HG03575 (cell line): ENCODE results near the gene SORBS2.

Experiments used
- ATAC-seq: cut with Tn5 transposase; IDR thresholded peaks from one replicate; pipeline ENCODE4 v1.9.1; 2021; ENCODE audit not compliant: unreplicated experiment, insufficient number of reproducible peaks, low FRiP score; ENCODE audit errors: extremely low read depth

The SORBS2 gene

DNA sequence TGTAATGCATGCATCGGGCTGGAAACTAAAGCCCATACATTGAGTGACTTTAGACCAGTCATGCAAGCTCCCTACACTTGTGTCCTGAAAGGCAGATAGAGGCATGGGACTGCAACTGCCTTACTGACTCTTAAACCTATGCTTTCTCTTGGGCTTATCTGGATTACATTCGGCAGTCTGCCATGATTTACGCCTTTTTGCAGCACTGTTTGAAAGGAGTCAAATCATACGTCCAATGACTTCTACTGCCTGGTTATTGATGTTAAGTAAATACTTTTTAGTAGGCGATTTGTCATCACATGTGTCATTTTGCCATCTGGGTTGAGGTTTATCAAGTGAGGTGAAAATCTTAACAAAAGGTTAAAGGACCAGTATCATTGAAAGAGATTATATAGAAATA, 31.5 kb downstream of the SORBS2 start:
- no peak for ATAC-seq

DNA sequence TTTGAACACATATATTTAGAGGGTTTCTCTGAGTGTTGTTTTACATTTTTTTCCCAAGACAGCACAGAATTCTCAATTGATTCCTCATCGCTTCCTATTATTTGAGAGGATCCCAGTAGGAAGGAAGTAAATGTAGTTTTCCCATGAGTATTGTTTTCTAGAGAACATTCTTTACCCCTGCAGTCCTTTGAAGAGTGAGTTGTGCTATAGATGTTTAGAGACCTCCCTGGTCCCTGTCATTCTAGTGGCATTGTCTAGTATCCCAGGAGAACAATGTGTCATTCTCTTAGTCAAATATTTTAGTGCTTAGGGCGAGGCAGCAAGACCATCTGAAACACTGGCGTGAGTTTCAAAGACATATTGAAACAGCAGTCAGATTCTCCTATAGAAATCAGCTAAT, 32.5 kb downstream of the SORBS2 start:
- ATAC-seq = no peak

DNA sequence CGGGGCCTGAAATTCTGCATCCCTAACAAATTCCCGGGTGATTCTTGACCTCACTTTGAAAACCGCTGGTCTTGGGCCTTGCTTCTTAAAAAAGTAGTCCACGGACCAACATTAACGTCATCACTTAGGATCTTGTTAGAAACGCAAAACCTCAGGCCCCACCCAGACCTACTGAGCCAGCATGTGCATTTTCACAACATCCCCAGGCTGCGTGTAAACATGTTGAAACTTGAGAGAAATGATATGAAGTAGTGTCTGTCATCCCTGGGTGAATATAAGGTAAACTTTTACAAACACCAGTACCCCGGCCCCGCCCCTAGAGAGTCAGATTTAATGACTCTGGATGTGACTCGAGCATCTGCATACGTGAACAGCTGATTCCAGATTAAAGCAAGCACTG, 33.7 kb downstream of the SORBS2 start:
- ATAC-seq = no peak

DNA sequence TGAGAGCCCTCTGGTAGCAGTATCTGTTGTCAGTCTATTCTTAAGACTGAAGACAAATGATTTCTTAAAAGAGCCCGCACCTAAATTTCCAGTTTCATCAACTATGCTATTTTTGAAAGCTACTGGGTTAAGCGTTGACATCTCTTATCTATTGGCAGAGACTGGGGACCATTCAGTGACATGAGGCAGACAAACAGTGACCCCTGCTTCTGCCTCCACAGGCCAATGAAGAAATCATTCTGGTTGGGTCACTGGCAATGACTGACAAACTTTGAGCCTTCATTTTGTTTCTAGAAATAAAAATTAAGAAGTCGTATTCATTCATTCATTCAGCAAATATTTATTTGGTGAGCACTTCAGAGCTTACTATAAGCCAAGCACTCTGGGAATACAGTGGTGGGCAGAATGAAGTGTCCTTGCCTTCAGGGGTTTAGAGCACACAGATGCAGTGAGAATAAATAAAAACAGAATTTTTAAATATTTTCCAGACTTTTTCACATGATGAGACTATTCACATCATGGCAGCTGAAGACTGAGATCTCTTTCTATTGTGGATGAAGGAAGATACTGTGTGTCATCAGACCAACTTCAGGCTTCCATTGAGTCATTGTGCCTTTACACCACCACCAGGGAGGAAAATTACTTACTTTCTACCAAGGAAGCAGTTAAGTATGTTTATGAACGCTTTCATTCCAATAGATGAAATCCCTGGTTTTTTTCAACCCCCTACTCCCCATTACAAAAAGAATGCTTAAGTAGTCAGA, 36.0 kb downstream of the SORBS2 start:
- no peak for ATAC-seq

DNA sequence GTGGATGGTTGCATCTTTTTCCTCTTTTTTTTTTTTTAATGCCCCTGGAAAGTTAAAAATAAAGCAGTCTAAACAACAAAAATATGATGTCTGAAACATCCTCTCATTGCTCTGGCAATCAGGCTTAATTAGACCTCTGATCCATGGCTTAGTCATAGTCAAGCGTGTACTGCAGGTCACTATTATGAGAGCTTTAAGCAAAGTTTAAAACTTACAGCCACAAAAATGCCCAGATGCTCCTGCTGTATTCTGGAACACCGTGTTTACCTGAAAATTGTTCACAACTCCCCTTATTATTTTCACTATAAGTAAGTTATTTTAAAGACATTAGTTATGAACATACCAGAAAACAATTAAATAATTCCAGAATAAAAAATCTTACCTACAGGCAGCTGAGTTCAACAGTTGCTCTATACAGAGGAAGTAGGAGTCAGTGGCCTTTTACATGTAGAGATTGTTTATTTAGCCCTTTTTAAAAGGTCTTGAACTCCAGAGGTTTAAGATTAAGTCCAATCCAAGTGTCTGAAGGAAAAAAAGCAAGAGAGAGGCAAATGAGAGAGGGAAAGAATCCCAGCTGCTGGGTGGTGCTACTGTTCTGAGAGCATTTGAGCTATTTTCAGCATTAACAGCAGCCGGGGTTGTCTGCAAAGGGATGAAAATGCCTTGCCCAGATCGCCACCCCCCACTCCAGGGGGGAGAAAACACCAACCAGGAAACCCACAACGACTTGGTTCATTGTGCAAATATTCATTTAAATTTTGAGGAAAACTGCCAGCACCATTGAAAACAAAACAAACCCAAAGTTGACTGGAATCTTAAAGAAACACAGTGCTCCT, 36.9 kb downstream of the SORBS2 start:
- ATAC-seq = no peak

DNA sequence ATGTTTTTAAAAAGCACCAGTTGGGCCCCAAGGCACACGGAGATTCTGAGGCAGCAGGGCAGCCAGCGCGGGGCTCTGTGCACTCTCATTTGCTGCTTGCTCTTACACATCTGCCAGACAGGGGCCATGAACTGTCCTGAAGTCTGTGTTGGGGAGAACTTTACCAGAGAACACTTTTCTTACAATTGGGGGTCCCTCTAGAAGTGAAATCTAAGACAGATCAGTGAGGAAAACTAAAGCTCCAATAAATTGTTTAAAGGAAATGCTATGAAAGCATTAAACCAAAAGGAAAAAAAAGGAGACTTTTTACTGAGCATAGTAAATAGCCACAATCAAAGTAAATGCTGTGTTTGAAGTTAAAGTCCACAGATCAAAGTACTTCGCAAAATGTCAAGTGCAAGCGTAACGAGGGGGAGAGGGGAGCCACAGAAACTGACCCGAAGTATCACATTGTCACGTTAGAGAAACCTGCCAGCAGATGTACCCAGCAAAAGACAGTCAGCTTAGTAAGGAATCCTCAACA, 37.8 kb downstream of the SORBS2 start:
- no peak for ATAC-seq

DNA sequence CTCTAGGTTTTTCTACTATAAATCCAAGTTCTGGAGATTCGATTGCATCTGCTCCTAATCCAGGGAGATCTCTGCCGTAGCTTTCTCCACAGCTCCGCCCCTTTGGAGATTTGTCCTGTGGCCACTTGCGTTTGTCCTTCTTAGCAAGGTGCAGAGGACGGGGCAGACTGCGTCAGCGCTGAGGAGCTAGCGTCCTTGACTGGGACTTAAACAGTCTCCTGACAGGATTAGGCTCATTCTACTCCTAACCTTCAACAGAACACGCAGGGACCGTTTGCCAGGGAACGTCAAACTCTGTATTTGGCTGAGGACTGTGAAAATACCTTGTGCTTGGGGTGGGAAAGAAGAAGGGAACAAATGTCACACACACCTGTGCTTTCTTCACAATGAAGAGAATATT, 38.6 kb downstream of the SORBS2 start:
- no peak for ATAC-seq

DNA sequence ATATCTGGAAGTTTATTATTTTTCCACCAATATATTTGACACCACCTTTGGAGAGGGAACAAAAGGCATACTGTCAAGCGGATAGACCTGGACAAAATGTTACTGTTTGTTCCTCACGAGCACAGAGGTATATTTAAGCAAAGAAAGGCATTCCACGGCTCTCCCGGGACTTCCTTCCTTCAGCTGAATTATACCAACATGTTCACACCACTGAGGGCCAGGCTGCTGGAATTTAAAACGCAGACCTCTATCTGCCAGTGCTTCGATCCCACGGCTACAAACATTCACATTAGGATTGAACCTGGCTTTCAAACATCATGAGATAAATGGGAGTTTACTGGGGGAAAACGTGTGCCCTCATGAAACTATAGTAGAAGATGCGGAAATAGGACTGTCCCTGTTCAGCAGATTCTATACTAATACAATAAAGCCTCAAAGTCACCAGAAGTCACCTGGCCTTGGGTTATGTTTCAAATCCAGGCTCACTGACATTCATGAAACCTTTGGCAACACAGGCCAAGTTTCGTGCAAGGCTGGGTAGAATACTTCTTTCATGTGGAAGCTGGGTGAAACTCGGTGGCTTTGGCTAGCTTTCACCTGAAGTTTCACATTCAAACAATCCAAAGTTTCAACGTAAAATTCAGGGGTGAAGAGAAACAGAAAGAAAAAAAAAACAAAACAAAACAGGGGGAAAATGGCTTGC, 39.5 kb downstream of the SORBS2 start:
- ATAC-seq = no peak

DNA sequence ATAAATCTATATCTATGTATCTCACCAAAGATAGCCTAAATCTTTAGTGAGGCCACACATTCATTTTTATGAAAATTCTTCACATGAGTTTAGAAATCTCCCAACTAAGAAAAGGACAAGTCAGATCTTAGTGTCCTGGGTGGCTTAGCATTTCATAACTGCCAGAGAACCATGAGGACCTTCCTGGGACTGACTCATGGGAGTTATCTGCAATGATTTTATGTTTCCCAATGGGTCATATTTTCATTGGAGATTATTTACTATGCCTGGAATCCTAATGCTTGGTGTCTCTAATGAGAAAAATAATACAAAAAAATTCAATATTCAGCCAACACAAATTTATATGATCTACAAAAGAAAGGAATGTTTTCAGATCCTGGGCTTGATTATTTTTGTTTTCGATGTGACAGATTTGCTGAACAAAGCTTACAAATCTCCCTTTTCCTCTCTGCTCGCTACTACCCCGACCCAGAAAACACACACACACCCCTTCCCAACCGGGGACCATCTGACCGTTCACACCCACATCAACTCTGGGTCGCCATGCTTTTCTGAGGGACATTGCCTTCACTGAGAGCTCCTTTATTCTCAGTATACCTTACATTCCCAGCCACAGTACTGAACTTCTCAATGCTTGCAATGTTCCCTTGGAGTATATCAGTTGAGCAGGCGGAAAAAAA, 40.1 kb downstream of the SORBS2 start:
- ATAC-seq = no peak

DNA sequence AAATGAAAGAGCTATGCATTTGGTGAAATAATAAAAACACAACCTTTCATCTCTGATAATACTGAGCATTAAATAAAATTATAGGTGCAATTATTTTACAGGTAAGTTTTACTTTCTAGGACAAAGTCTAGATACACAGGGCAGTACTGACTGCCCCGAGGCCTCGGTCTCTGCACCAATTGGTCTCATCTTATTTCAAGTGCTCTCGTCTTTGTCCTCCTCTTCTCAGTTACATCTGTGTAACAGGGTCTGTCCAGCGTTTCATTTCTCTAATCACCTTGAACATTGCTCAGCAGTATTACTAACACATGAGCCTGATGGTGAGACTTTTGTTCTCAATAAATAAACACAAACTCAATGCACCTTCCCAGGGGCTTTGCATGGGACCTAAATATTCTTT, 44.5 kb downstream of the SORBS2 start:
- no peak for ATAC-seq

DNA sequence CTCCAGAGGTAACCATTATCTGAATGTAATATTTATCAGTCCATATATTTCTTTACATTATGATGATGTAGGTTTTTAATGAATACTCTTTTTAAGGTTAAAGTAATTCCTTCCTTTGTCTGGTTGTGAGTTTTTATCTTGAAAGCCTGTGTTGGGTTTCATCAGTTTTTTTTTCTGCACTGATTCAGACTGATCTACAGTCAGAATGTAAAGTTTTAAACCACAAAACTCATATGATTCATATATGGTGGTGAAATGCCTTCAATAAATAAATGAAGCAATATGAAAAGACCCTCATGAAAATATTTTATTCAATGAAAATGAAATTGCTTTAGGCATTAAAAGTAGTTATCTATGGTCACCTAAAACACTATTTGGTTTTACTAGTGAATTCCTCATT, 47.1 kb downstream of the SORBS2 start:
- no peak for ATAC-seq

DNA sequence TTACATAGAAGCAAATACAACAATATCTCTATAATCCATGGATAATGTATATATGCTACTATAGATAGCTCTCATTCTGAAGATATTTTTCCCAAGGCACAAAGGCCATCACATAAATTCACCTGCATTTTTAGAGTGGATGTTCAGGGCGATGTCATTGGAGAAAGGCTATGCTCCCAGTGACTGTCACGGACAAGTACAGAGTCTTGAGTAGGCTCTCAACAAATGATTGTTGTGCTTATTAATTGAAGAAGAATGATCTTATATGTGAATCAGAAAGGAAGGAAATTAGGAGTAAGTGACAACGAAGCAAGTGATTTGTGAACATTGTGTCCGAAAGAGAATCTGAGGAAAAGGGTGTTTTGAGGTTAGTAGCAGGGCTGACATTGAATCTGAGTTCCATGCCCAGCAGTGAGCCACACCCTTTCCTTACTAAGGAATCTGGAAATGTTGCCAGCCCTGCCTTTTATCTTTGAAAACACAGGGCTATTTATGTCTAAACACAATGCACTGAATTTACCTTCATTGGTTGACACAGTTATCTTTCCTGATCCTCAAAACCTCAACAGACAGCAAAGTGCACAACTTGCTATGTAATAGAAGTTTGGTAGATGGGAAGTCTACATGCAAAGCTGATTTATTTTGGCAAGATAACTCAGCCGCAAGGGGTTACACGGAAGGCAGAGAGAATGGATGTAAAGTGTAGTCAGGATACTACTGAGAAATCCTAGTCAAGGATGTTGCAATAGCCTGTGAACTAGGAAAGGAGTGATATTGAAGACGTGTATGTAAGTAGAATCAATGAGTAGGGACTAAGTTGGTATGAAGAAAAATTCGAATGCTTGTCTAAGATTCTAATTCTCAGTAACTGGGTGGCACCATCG, 50.4 kb downstream of the SORBS2 start:
- ATAC-seq = no peak

DNA sequence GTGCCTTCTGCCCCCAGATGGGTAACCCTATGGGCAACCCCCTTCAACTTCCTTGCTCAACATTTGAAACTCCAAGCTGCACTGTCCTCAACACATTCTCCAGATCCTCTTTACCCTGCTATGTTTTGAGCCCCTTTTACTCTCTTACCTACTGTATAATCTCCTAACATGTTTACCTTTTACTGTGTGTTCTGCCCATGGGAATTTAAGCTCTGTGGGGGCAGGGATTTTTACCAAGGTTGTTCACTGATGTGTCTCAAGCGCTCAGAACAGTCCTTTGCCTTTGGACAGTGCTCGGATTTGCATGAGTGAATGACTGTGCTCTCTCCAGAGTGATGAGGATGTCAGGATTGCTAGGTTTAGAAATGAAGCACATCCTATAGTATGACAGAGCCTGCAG, 53.2 kb downstream of the SORBS2 start:
- no peak for ATAC-seq

DNA sequence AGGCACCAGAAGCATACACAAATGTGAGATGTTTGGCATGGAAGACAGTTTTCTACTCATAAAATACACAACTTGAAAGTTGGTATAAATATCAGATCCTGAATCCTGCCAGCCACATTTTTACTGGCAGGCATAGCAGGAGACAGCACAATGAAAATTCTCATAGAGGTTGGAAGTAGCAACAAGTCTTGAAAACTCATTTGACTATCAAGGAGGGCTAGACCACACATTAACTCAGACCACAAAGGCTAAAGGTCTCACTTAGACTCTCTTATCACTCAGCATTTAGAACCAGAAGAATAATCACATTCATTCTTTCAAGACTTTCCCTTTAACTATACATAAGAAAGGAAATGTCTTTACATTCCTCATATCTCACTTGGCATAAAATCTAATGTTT, 56.5 kb downstream of the SORBS2 start:
- ATAC-seq = no peak

DNA sequence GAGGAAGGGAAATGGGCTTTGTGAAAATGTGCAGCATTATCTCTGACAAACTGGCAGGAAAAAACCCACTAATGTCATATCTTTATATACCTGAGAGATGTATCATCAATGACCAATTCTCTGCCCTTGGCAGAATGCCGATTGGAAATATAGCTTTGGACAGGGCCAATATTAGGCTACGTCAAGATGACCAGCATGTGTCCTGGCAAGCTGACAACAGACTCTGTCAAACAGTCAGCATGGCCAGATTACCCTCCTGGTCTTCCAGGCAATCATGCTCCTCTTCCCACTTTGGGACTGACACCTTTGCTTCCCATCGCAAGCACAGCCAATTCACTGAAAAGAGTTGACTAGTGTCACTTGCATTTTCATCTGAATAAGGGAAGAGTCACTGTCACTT, 57.0 kb downstream of the SORBS2 start:
- no peak for ATAC-seq

DNA sequence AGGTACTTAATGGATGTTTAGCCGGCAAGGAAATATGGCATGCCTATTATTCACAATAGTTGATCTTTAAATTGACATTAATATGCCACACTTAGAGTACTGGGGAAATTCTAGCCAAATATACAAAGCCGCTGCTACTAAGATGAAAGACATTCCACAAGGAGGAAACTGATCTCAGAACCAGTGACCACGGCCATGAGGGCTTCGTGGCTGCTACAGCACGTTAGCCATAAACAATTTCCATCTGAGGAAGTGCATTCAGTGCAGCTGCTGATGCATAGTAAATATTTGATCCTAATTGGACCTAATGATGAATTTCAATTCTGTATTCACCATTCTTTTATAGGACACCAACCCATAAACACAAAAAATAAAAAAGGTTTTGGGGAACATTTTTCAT, 59.1 kb downstream of the SORBS2 start:
- no peak for ATAC-seq

DNA sequence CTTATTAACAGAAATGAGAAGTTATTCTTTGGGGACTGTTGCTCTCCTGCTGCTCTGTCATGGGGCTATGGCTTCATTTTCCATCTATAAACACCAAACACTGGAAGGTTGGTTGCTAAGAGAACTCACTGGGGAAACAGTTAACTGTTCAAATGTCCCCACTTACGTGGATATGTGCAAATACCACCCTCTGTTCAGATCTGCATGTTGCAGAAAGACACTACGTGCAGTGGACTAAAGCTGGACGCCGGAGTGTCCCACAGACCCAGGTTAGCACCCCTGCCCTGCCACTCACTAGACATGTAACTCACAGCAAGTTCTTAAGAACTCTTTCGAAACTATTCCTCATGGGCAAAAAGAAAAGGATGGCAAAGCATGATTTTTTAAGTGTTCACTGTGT, 62.1 kb downstream of the SORBS2 start:
- no peak for ATAC-seq

DNA sequence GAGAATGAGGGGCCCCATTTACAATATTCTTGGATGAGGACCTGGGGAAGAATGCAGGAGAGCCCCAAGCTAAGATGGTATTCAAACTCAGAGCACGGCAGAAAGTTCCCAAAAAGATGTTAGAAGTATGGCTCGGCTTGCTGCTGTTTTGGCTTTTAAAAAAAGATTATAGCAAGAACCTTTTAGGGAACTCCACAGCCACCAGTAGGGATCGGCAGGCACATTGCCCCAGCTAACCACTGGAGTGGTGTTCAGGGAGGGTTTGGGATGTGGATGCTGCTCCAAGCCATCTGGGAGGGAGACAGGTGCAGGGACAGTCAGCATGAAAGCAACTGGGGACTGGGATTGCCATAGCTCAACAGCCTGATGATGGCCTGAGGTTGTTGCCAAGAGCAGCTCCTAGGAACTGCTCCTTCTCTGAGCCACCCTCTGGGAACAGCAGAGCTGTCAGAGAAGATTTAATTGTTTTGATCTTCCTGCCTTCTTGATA, 63.0 kb downstream of the SORBS2 start:
- ATAC-seq = no peak
